DOHH2 (cell line): ENCODE results near the gene TADA2B.

ENCODE experiments used
- CTCF ChIP-seq: fragments of 200-600 bp; sonication (generic); IDR thresholded peaks from one replicate; pipeline ENCODE4 v1.5.1; 2014; ENCODE audit warnings: antibody characterized with exemption, mild to moderate bottlenecking, low read depth, low read length; ENCODE audit not compliant: poor library complexity, severe bottlenecking
- EZH2phosphoT487 ChIP-seq: fragments of 200-600 bp; sonication (generic); IDR thresholded peaks from 2 replicates; pipeline ENCODE4 v1.6.1; 2017; ENCODE audit warnings: borderline replicate concordance, mild to moderate bottlenecking, antibody characterized with exemption, low read length, moderate library complexity, mixed read lengths

- TF ChIP-seq CTCF: no peak
- no peak for TF ChIP-seq EZH2phosphoT487
Measured at GRCh38 chr4:7023901-7024300, 19.3 kb upstream of the TADA2B start.
